ENCODE results near the gene OR5AN1. TPM values are rescaled to one million over a fixed set of nuclear protein-coding genes. Genes with fewer than 3 reads are reported as not detected.

OR5AN1 gene
- total and polyA plus RNA-seq, 12 donors: not detected

- no peak for DNase-seq
- Histone ChIP-seq H3K27ac (no peak overlapping the region), H3K4me1 (no peaks in the 10 kb centered on the region), H3K4me3 (no peak overlapping the region), H3K9me3 (peaks cover 0 to 5% (median 0%) of the 10 kb centered on the region in 11 donors), H3K27me3 (peaks cover 0 to 15% (median 0%) of the 10 kb centered on the region in 7 donors), H3K36me3 (no peaks in the 10 kb centered on the region)
- 71 to 75% methylated on average over 4 of the region's 4 CpGs for WGBS, 2 donors
- TF ChIP-seq CTCF (IDR thresholded peaks at IDR 0.05): no peak
- ATAC-seq: no peak
- intact Hi-C loops (cut with DNase I): no loop called here
These were observed 3.5 kb upstream of the OR5AN1 start for GRCh38 chr11:59355226-59355625.

DNA sequence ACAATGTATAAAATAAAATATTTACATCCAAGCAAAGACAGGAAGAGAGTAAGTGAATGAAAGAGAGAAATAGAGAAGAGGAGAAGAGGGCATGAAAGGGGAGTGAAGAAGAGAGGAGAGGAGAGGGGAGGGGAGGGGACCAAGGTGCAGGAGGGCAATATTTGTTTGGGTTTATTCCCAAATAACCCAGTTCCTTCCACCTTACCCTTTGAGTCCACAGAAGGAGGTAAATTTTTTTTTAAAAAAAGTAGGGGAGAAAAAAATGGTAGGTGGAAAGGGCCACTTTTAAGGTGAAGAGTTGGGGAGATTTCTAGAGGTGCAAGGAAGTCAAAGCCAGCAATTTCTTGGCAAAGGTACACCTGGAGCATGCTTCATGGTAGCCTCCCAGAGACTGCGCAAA, 2.1 kb upstream of the OR5AN1 start:
- no peaks in the 10 kb centered on the region for H3K36me3 ChIP-seq
- intact Hi-C loops (cut with DNase I): no loop called here
- WGBS, 2 donors: 94 to 97% methylated on average over 1 of the region's 1 CpG
- DNase-seq (no peak), ATAC-seq (no peak)
- H3K4me3 ChIP-seq: no peak overlapping the region
- no peak overlapping the region for H3K27ac ChIP-seq
- TF ChIP-seq CTCF (IDR thresholded peaks at IDR 0.05): no peak
- H3K27me3 ChIP-seq: peaks cover 0 to 15% (median 0%) of the 10 kb centered on the region in 7 donors
- peaks cover 0 to 5% (median 0%) of the 10 kb centered on the region in 11 donors for H3K9me3 ChIP-seq
- H3K4me1 ChIP-seq: no peaks in the 10 kb centered on the region

GRCh38 chr11:59358020-59358419, 675 bp upstream of the OR5AN1 start:
- no peak for DNase-seq
- Histone ChIP-seq H3K4me1 (no peaks in the 10 kb centered on the region), H3K36me3 (no peaks in the 10 kb centered on the region), H3K9me3 (peaks cover 0 to 5% (median 0%) of the 10 kb centered on the region in 11 donors), H3K4me3 (no peak overlapping the region), H3K27ac (no peak overlapping the region), H3K27me3 (peaks cover 0 to 15% (median 0%) of the 10 kb centered on the region in 7 donors)
- intact Hi-C loops (cut with DNase I): no loop called here
- TF ChIP-seq CTCF (IDR thresholded peaks at IDR 0.05): no peak
- no peak for ATAC-seq

- DNase-seq: no peak
- Histone ChIP-seq H3K27ac (no peak overlapping the region), H3K27me3 (peaks cover 0 to 4% (median 0%) of the 10 kb centered on the region in 7 donors), H3K4me3 (no peak overlapping the region), H3K36me3 (no peaks in the 10 kb centered on the region), H3K4me1 (no peaks in the 10 kb centered on the region), H3K9me3 (peaks cover 0 to 15% (median 8%) of the 10 kb centered on the region in 11 donors)
- no peak for TF ChIP-seq CTCF (IDR thresholded peaks at IDR 0.05)
- ATAC-seq: no peak
- intact Hi-C loops (cut with DNase I): no loop called here
These were observed 6.7 kb downstream of the OR5AN1 start for GRCh38 chr11:59365232-59366018.
